HEK293T (cell line): ENCODE data around the gene HYAL3.

Experiments
- ARNT ChIP-seq: fragments of 450-650 bp; IDR thresholded peaks from 2 replicates; pipeline ENCODE4 v1.6.1; 2017; ENCODE audit warnings: mild to moderate bottlenecking
- BHLHE40 ChIP-seq: fragments of 450-650 bp; IDR thresholded peaks from 2 replicates; pipeline ENCODE4 v1.6.1; 2016; ENCODE audit warnings: mild to moderate bottlenecking, moderate library complexity, borderline replicate concordance
- ELF4 ChIP-seq: fragments of 450-650 bp; IDR thresholded peaks from 2 replicates; pipeline ENCODE4 v1.6.1; 2017; ENCODE audit warnings: antibody characterized with exemption
- FOXA1 ChIP-seq: fragments of 450-650 bp; IDR thresholded peaks from 2 replicates; pipeline ENCODE4 v1.6.1; 2016; ENCODE audit warnings: mild to moderate bottlenecking
- FOXK2 ChIP-seq: fragments of 450-650 bp; IDR thresholded peaks from 2 replicates; pipeline ENCODE4 v1.6.1; 2016; ENCODE audit warnings: mild to moderate bottlenecking
- FOXM1 ChIP-seq: fragments of 450-650 bp; IDR thresholded peaks from 2 replicates; pipeline ENCODE4 v1.6.1; 2017; ENCODE audit warnings: mild to moderate bottlenecking, borderline replicate concordance
- NFRKB ChIP-seq: fragments of 450-650 bp; IDR thresholded peaks from 2 replicates; pipeline ENCODE4 v1.6.1; 2016; ENCODE audit warnings: mild to moderate bottlenecking, moderate library complexity
- PKNOX1 ChIP-seq: fragments of 450-650 bp; IDR thresholded peaks from 2 replicates; pipeline ENCODE4 v1.6.1; 2016
- SUZ12 ChIP-seq: fragments of 450-650 bp; IDR thresholded peaks from 2 replicates; pipeline ENCODE4 v1.6.1; 2016; ENCODE audit warnings: mild to moderate bottlenecking
- TARDBP ChIP-seq: fragments of 450-650 bp; IDR thresholded peaks from 2 replicates; pipeline ENCODE4 v1.6.1; 2016
- ZNF384 ChIP-seq: fragments of 450-650 bp; IDR thresholded peaks from 2 replicates; pipeline ENCODE4 v1.6.1; 2016

GRCh38 chr3:50330330-50330729, 31.1 kb upstream of the HYAL3 start:
- TF ChIP-seq ELF4 (no peak), FOXA1 (no peak), PKNOX1 (no peak), FOXM1 (no peak), TARDBP (no peak), BHLHE40 (no peak), SUZ12 (no peak), ZNF384 (no peak), FOXK2 (no peak), ARNT (no peak), NFRKB (no peak)
